HG03025 (cell line): ENCODE data around the gene SAA1.

Experiments
- ATAC-seq: cut with Tn5 transposase; IDR thresholded peaks from one replicate; pipeline ENCODE4 v1.9.1; 2021; ENCODE audit warnings: mild to moderate bottlenecking, moderate library complexity; ENCODE audit not compliant: unreplicated experiment, low FRiP score

The SAA1 gene

GRCh38 chr11:18307461-18308139 is 41.5 kb downstream of the SAA1 start:
- ATAC-seq = no peak

GRCh38 chr11:18308242-18308641 is 42.2 kb downstream of the SAA1 start:
- ATAC-seq = no peak

GRCh38 chr11:18309691-18310090 is 43.6 kb downstream of the SAA1 start:
- ATAC-seq = no peak

GRCh38 chr11:18310800-18311340 is 44.8 kb downstream of the SAA1 start:
- ATAC-seq = no peak

GRCh38 chr11:18312012-18312411 is 45.9 kb downstream of the SAA1 start:
- ATAC-seq = no peak

GRCh38 chr11:18312663-18313420 is 46.8 kb downstream of the SAA1 start:
- ATAC-seq = no peak

GRCh38 chr11:18313965-18314763 is 48.1 kb downstream of the SAA1 start:
- no peak for ATAC-seq

GRCh38 chr11:18314784-18315523 is 48.9 kb downstream of the SAA1 start:
- ATAC-seq = no peak

GRCh38 chr11:18315893-18316292 is 49.8 kb downstream of the SAA1 start:
- no peak for ATAC-seq

GRCh38 chr11:18317551-18317950 is 51.5 kb downstream of the SAA1 start:
- ATAC-seq = no peak
